GM12891 (cell line): ENCODE measurements around the gene LRRC4B.

Experiments used
- DNase-seq: peaks from one replicate; pipeline ENCODE4 v3.0.0; 2011; ENCODE audit warnings: low spot score; ENCODE audit not compliant: insufficient read length
- FAIRE-seq: peaks from 2 replicates; lab custom pipeline; 2011; peaks lifted over from hg19 to GRCh38; lab: Jason Lieb, UNC
- PAX5 ChIP-seq: IDR thresholded peaks from 2 replicates; pipeline ENCODE4 v1.6.1; 2011; ENCODE audit warnings: low read length, moderate library complexity, mild to moderate bottlenecking; ENCODE audit not compliant: insufficient read depth, severe bottlenecking
- POLR2A ChIP-seq: IDR thresholded peaks from 2 replicates; pipeline ENCODE4 v1.6.1; 2011; ENCODE audit warnings: low read depth, low read length, control low read depth
- POLR2AphosphoS5 ChIP-seq: IDR thresholded peaks from 2 replicates; pipeline ENCODE4 v1.6.1; 2011; ENCODE audit warnings: low read depth, low read length, control low read depth
- POU2F2 ChIP-seq: IDR thresholded peaks from 2 replicates; pipeline ENCODE4 v1.6.1; 2011; ENCODE audit warnings: low read depth, mild to moderate bottlenecking, control low read depth, low read length, moderate library complexity
- SPI1 ChIP-seq: IDR thresholded peaks from 2 replicates; pipeline ENCODE4 v1.6.1; 2011; ENCODE audit warnings: low read depth, low read length, control low read depth
- TAF1 ChIP-seq: IDR thresholded peaks from 2 replicates; pipeline ENCODE4 v1.6.1; 2011; ENCODE audit warnings: low read depth, low read length, control low read depth

The LRRC4B gene

GRCh38 chr19:50569938-50570540, 1.8 kb upstream of the LRRC4B start:
- TF ChIP-seq POU2F2 = no peak
- no peak for TF ChIP-seq PAX5
- no peak for TF ChIP-seq POLR2A
- no peak for TF ChIP-seq POLR2AphosphoS5
- no peak for TF ChIP-seq SPI1
- no peak for TF ChIP-seq TAF1
- no peak for FAIRE-seq

GRCh38 chr19:50568728-50569698, 778 bp upstream of the LRRC4B start:
- TF ChIP-seq TAF1 = no peak
- TF ChIP-seq PAX5 = no peak
- no peak for TF ChIP-seq POU2F2
- TF ChIP-seq POLR2A = no peak
- TF ChIP-seq SPI1 = no peak
- no peak for TF ChIP-seq POLR2AphosphoS5
- DNase-seq (no peak), FAIRE-seq (no peak)

More at GRCh38 chr19:50569938-50570540, 1.8 kb upstream of the LRRC4B start:
- no peak for DNase-seq

GRCh38 chr19:50567052-50567841, 988 bp downstream of the LRRC4B start:
- FAIRE-seq (no peak), DNase-seq (no peak)
- TF ChIP-seq TAF1 = no peak
- no peak for TF ChIP-seq PAX5
- no peak for TF ChIP-seq POLR2A
- TF ChIP-seq POLR2AphosphoS5 = no peak
- no peak for TF ChIP-seq SPI1
- no peak for TF ChIP-seq POU2F2

- TF ChIP-seq PAX5 = no peak
- no peak for TF ChIP-seq SPI1
- no peak for TF ChIP-seq POLR2AphosphoS5
- no peak for TF ChIP-seq POU2F2
- TF ChIP-seq POLR2A = no peak
- TF ChIP-seq TAF1 = no peak
- no peak for DNase-seq
- no peak for FAIRE-seq
These were observed 2.0 kb downstream of the LRRC4B start for GRCh38 chr19:50565984-50566903.

- DNase-seq (no peak), FAIRE-seq (no peak)
- TF ChIP-seq POLR2AphosphoS5 (no peak), POU2F2 (no peak), SPI1 (no peak), TAF1 (no peak), POLR2A (no peak), PAX5 (no peak)
These were observed 3.8 kb downstream of the LRRC4B start for GRCh38 chr19:50564229-50565105.

GRCh38 chr19:50563597-50563996, 4.6 kb downstream of the LRRC4B start:
- DNase-seq = no peak
- no peak for FAIRE-seq
- TF ChIP-seq SPI1 (no peak), POU2F2 (no peak), POLR2A (no peak), POLR2AphosphoS5 (no peak), TAF1 (no peak), PAX5 (no peak)

GRCh38 chr19:50562996-50563395, 5.2 kb downstream of the LRRC4B start:
- DNase-seq = no peak
- no peak for FAIRE-seq
- TF ChIP-seq PAX5 = no peak
- no peak for TF ChIP-seq POLR2A

GRCh38 chr19:50562329-50562728, 5.9 kb downstream of the LRRC4B start:
- TF ChIP-seq SPI1 (no peak), POLR2AphosphoS5 (no peak), TAF1 (no peak), POU2F2 (no peak), POLR2A (no peak), PAX5 (no peak)
- no peak for FAIRE-seq
- no peak for DNase-seq
